H9 (cell line): Measurements from ENCODE around the gene SRPK1. TPM values are rescaled to one million over a fixed set of nuclear protein-coding genes. Genes with fewer than 3 reads are reported as not detected.

Experiments used
- DNase-seq: peaks from one replicate; pipeline ENCODE4 v3.0.0-alpha.2; 2017
- H2AFZ ChIP-seq: one replicate; pipeline ENCODE4 v1.6.1; 2013; ENCODE audit warnings: mild to moderate bottlenecking, low read length, control low read depth, moderate library complexity
- H2AK5ac ChIP-seq: 2 replicates; pipeline ENCODE4 v1.6.1; 2013; ENCODE audit warnings: low read length, control low read depth, mixed read lengths; ENCODE audit not compliant: insufficient read length
- H2BK120ac ChIP-seq: one replicate; pipeline ENCODE4 v1.6.1; 2013; ENCODE audit warnings: low read depth, mild to moderate bottlenecking, low read length, control low read depth, inconsistent platforms; ENCODE audit not compliant: poor library complexity, severe bottlenecking
- H2BK12ac ChIP-seq: 2 replicates; pipeline ENCODE4 v1.6.1; 2013; ENCODE audit warnings: low read length, control low read depth, mixed read lengths, low read depth; ENCODE audit not compliant: insufficient read length
- H2BK15ac ChIP-seq: 2 replicates; pipeline ENCODE4 v1.6.1; 2013; ENCODE audit warnings: low read depth, low read length, control low read depth
- H2BK20ac ChIP-seq: one replicate; pipeline ENCODE4 v1.6.1; 2013; ENCODE audit warnings: low read depth, mild to moderate bottlenecking, low read length, control low read depth, inconsistent platforms; ENCODE audit not compliant: poor library complexity, severe bottlenecking
- H2BK5ac ChIP-seq: 2 replicates; pipeline ENCODE4 v1.6.1; 2013; ENCODE audit warnings: low read length, control low read depth, mixed read lengths; ENCODE audit not compliant: insufficient read length
- H3K14ac ChIP-seq: 2 replicates; pipeline ENCODE4 v1.6.1; 2013; ENCODE audit warnings: low read length, control low read depth; ENCODE audit not compliant: insufficient read depth
- H3K18ac ChIP-seq: 2 replicates; pipeline ENCODE4 v1.6.1; 2013; ENCODE audit warnings: low read depth, mild to moderate bottlenecking, mixed read lengths, low read length, control low read depth; ENCODE audit not compliant: insufficient read length
- H3K23ac ChIP-seq: 2 replicates; pipeline ENCODE4 v1.6.1; 2013; ENCODE audit warnings: low read length, control low read depth, mixed read lengths, low read depth; ENCODE audit not compliant: insufficient read length
- H3K23me2 ChIP-seq: 2 replicates; pipeline ENCODE4 v1.6.1; 2013; ENCODE audit warnings: low read depth, mild to moderate bottlenecking, mixed read lengths, low read length, control low read depth; ENCODE audit not compliant: insufficient read length, poor library complexity, severe bottlenecking
- H3K27ac ChIP-seq: 2 replicates; pipeline ENCODE4 v1.5.1; 2013; ENCODE audit warnings: low read length, control low read depth, mixed read lengths, low read depth; ENCODE audit not compliant: insufficient read length
- H3K27me3 ChIP-seq: 2 replicates; pipeline ENCODE4 v1.6.1; 2013; ENCODE audit warnings: low read length, control low read depth, inconsistent platforms; ENCODE audit not compliant: insufficient read depth
- H3K4ac ChIP-seq: 2 replicates; pipeline ENCODE4 v1.6.1; 2013; ENCODE audit warnings: low read depth, mild to moderate bottlenecking, control low read depth, inconsistent platforms, low read length, moderate library complexity
- H3K4me1 ChIP-seq: 2 replicates; pipeline ENCODE4 v1.6.1; 2013; ENCODE audit warnings: low read length, control low read depth, inconsistent platforms; ENCODE audit not compliant: insufficient read depth
- H3K4me2 ChIP-seq: 2 replicates; pipeline ENCODE4 v1.6.1; 2013; ENCODE audit warnings: low read length, control low read depth, mixed read lengths; ENCODE audit not compliant: insufficient read length, insufficient read depth
- H3K56ac ChIP-seq: 2 replicates; pipeline ENCODE4 v1.6.1; 2013; ENCODE audit warnings: low read depth, mild to moderate bottlenecking, mixed read lengths, low read length, control low read depth; ENCODE audit not compliant: insufficient read length
- H3K79me1 ChIP-seq: 2 replicates; pipeline ENCODE4 v1.6.1; 2013; ENCODE audit warnings: low read depth, mild to moderate bottlenecking, moderate library complexity, low read length, control low read depth, inconsistent platforms; ENCODE audit not compliant: insufficient read depth, poor library complexity, severe bottlenecking
- H3K79me2 ChIP-seq: 2 replicates; pipeline ENCODE4 v1.6.1; 2013; ENCODE audit warnings: low read length, control low read depth, inconsistent platforms; ENCODE audit not compliant: insufficient read depth
- H3K9ac ChIP-seq: 2 replicates; pipeline ENCODE4 v1.6.1; 2013; ENCODE audit warnings: low read length, control low read depth, mixed read lengths; ENCODE audit not compliant: insufficient read length; ENCODE audit errors: extremely low read depth
- H3K9me3 ChIP-seq: one replicate; pipeline ENCODE4 v1.6.1; 2013; ENCODE audit warnings: low read depth, low read length, inconsistent platforms; ENCODE audit not compliant: control insufficient read depth
- H3T11ph ChIP-seq: one replicate; pipeline ENCODE4 v1.6.1; 2013; ENCODE audit warnings: mild to moderate bottlenecking, low read length, control low read depth, inconsistent platforms
- H4K20me1 ChIP-seq: one replicate; pipeline ENCODE4 v1.6.1; 2013; ENCODE audit not compliant: control insufficient read depth, insufficient read length, insufficient read depth
- H4K5ac ChIP-seq: 2 replicates; pipeline ENCODE4 v1.6.1; 2013; ENCODE audit warnings: low read depth, mild to moderate bottlenecking, mixed read lengths, low read length, control low read depth; ENCODE audit not compliant: insufficient read length
- H4K8ac ChIP-seq: replicated peaks from 2 replicates; pipeline ENCODE4 v1.6.1; 2013; ENCODE audit warnings: low read length, control low read depth, mixed read lengths, low read depth; ENCODE audit not compliant: insufficient read length
- H4K91ac ChIP-seq: 2 replicates; pipeline ENCODE4 v1.6.1; 2013; ENCODE audit warnings: low read depth, mild to moderate bottlenecking, moderate library complexity, mixed read lengths, low read length, control low read depth; ENCODE audit not compliant: insufficient read length
- H3K27ac Mint-ChIP-seq, 3 experiments: 2 replicates in 2 of 3; 3 replicates in 1 of 3; pipeline ENCODE4 v1.8.0; 2020 to 2021; ENCODE audit warnings: mixed read lengths in 3 of 3, mild to moderate bottlenecking in 1 of 3, moderate library complexity in 1 of 3
- H3K27me3 Mint-ChIP-seq: 2 replicates; pipeline ENCODE4 v1.8.0; 2021; ENCODE audit warnings: low read depth, mild to moderate bottlenecking, moderate library complexity, mixed read lengths
- H3K36me3 Mint-ChIP-seq, 3 experiments: 2 replicates in 2 of 3; 3 replicates in 1 of 3; pipeline ENCODE4 v1.8.0; 2020 to 2021; ENCODE audit warnings: low read depth in 3 of 3, mixed read lengths in 3 of 3; ENCODE audit not compliant: insufficient read depth in 1 of 3
- H3K4me1 Mint-ChIP-seq, 2 experiments: 2 replicates each; pipeline ENCODE4 v1.8.0; 2020; ENCODE audit warnings: mixed read lengths in 2 of 2
- H3K4me3 Mint-ChIP-seq, 2 experiments: 2 replicates in 1 of 2; 3 replicates in 1 of 2; pipeline ENCODE4 v1.8.0; 2020 to 2021; ENCODE audit warnings: mild to moderate bottlenecking in 2 of 2, mixed read lengths in 2 of 2, moderate library complexity in 1 of 2
- H3K9me3 Mint-ChIP-seq, 2 experiments: 2 replicates in 1 of 2; 3 replicates in 1 of 2; pipeline ENCODE4 v1.8.0; 2020; ENCODE audit warnings: mild to moderate bottlenecking in 2 of 2, mixed read lengths in 2 of 2, moderate library complexity in 1 of 2
- WGBS: extraction: QIAGEN DNeasy Blood & Tissue Kit; methylation state at CpG from one replicate; pipeline ENCODE4 v1.1.7; 2013; ENCODE audit warnings: missing lambda C conversion rate, low lambda C conversion rate, mixed read lengths; ENCODE audit not compliant: insufficient read length; ENCODE audit errors: extremely low coverage; 5-methylcytosine and 5-hydroxymethylcytosine counted together
- total RNA-seq: library from RNA; stranded (reverse); gene quantifications from 2 replicates; pipeline ENCODE4 v1.2.1, GENCODE V29; 2021
- TF ChIP-seq, protein P1 (sequence below): fragments of 200-600 bp; sonication (generic); conservative IDR thresholded peaks from 3 replicates; pipeline ENCODE4 v1.8.0; 2021; ENCODE audit warnings: antibody characterized with exemption, mild to moderate bottlenecking

Gene SRPK1
- total RNA-seq, 1 experiment from 2014 or later = 93.2 TPM

DNA sequence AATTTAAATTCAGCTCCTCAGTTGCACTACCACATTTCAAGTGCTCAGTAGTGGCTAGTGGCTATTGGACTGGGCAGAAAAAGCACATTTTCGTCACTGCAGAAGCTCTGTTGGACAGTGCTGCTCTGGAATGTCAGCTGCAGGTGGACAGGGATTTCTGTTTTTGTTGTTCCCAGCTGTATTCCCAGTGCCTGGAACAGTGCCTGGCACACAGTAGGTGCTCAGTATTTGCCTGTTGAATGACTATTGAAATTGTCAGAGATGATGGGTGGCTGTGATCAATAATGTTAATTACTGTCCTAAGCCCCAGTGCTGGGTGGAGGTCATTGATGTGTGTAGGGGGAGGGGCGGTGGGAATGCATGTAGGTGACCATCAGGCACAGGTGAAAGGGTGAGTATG is 134.6 kb downstream of the SRPK1 start:
- Mint-ChIP-seq H3K9me3 (no peaks in the 10 kb centered on the region), H3K27me3 (peaks cover 8% of the 10 kb centered on the region), H3K36me3 (no peaks in the 10 kb centered on the region), H3K27ac (no peak overlapping the region), H3K4me3 (no peak overlapping the region), H3K4me1 (peaks cover 15 to 17% of the 10 kb centered on the region in 2 experiments)
- Histone ChIP-seq H3T11ph (no peak overlapping the region), H2AFZ (no peak overlapping the region), H2BK5ac (no peak overlapping the region), H3K9me3 (no peaks in the 10 kb centered on the region), H3K4me2 (no peak overlapping the region), H3K27ac (no peak overlapping the region), H3K4me1 (no peaks in the 10 kb centered on the region), H3K27me3 (no peaks in the 10 kb centered on the region), H2BK15ac (no peak overlapping the region), H3K79me2 (no peaks in the 10 kb centered on the region), H3K23me2 (no peaks in the 10 kb centered on the region), H2BK120ac (no peak overlapping the region), H4K91ac (no peak overlapping the region), H3K79me1 (no peaks in the 10 kb centered on the region), H2AK5ac (no peak overlapping the region), H3K18ac (no peak overlapping the region), H2BK12ac (no peak overlapping the region), H4K5ac (no peak overlapping the region), H3K4ac (no peak overlapping the region), H3K14ac (no peak overlapping the region), H3K23ac (no peak overlapping the region), H3K9ac (no peak overlapping the region), H2BK20ac (no peak overlapping the region), H3K56ac (no peak overlapping the region), H4K20me1 (no peaks in the 10 kb centered on the region), H4K8ac (no peak overlapping the region)
- DNase-seq = no peak
- WGBS = no CpG with 5 or more reads among the region's 2 CpGs
- TF ChIP-seq, protein P1, sequence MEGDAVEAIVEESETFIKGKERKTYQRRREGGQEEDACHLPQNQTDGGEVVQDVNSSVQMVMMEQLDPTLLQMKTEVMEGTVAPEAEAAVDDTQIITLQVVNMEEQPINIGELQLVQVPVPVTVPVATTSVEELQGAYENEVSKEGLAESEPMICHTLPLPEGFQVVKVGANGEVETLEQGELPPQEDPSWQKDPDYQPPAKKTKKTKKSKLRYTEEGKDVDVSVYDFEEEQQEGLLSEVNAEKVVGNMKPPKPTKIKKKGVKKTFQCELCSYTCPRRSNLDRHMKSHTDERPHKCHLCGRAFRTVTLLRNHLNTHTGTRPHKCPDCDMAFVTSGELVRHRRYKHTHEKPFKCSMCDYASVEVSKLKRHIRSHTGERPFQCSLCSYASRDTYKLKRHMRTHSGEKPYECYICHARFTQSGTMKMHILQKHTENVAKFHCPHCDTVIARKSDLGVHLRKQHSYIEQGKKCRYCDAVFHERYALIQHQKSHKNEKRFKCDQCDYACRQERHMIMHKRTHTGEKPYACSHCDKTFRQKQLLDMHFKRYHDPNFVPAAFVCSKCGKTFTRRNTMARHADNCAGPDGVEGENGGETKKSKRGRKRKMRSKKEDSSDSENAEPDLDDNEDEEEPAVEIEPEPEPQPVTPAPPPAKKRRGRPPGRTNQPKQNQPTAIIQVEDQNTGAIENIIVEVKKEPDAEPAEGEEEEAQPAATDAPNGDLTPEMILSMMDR = no peak
